GM12891 (cell line): ENCODE results near the gene ATAT1.

Experiments used
- DNase-seq: peaks from one replicate; pipeline ENCODE4 v3.0.0; 2011; ENCODE audit warnings: low spot score; ENCODE audit not compliant: insufficient read length
- FAIRE-seq: peaks from 2 replicates; lab custom pipeline; 2011; peaks lifted over from hg19 to GRCh38; lab: Jason Lieb, UNC
- PAX5 ChIP-seq: IDR thresholded peaks from 2 replicates; pipeline ENCODE4 v1.6.1; 2011; ENCODE audit warnings: low read length, moderate library complexity, mild to moderate bottlenecking; ENCODE audit not compliant: insufficient read depth, severe bottlenecking
- POLR2A ChIP-seq: IDR thresholded peaks from 2 replicates; pipeline ENCODE4 v1.6.1; 2011; ENCODE audit warnings: low read depth, low read length, control low read depth
- POLR2AphosphoS5 ChIP-seq: IDR thresholded peaks from 2 replicates; pipeline ENCODE4 v1.6.1; 2011; ENCODE audit warnings: low read depth, low read length, control low read depth
- POU2F2 ChIP-seq: IDR thresholded peaks from 2 replicates; pipeline ENCODE4 v1.6.1; 2011; ENCODE audit warnings: low read depth, mild to moderate bottlenecking, control low read depth, low read length, moderate library complexity
- SPI1 ChIP-seq: IDR thresholded peaks from 2 replicates; pipeline ENCODE4 v1.6.1; 2011; ENCODE audit warnings: low read depth, low read length, control low read depth
- TAF1 ChIP-seq: IDR thresholded peaks from 2 replicates; pipeline ENCODE4 v1.6.1; 2011; ENCODE audit warnings: low read depth, low read length, control low read depth

ATAT1 gene

GRCh38 chr6:30683183-30683979, 56.7 kb downstream of the ATAT1 start:
- no peak for FAIRE-seq
- TF ChIP-seq SPI1: 0 out of 2 replicates have a peak, but pooled peaks have one; percentile 10
- TF ChIP-seq PAX5: no peak
- DNase-seq: no peak

- no peak for TF ChIP-seq POLR2AphosphoS5
- no peak for TF ChIP-seq POLR2A
- TF ChIP-seq PAX5: no peak
- TF ChIP-seq SPI1: no peak
- no peak for TF ChIP-seq TAF1
- TF ChIP-seq POU2F2: no peak
- FAIRE-seq (no peak), DNase-seq (no peak)
Observed at GRCh38 chr6:30683980-30684338, 57.3 kb downstream of the ATAT1 start.

- no peak for FAIRE-seq
- no peak for TF ChIP-seq POU2F2
- peak; percentile 48 for DNase-seq
Observed at GRCh38 chr6:30684386-30685156, 57.9 kb downstream of the ATAT1 start.

- FAIRE-seq (no peak), DNase-seq (no peak)
- TF ChIP-seq POU2F2 (no peak), POLR2A (no peak), PAX5 (no peak), SPI1 (no peak), POLR2AphosphoS5 (no peak), TAF1 (no peak)
Observed at GRCh38 chr6:30685157-30686008, 58.7 kb downstream of the ATAT1 start.

GRCh38 chr6:30686009-30686907, 59.6 kb downstream of the ATAT1 start, which contains the start of gene PPP1R18:
PPP1R18 (minus strand) TSS chr6:30686645; CDS start chr6:30686018, 627 bp downstream.
- TF ChIP-seq POLR2A (no peak; the same call in 1 of the 2 replicates), POLR2AphosphoS5 (no peak), PAX5 (no peak), SPI1 (peak; percentile 45), POU2F2 (no peak), TAF1 (no peak)
- DNase-seq (peak; percentile 54), FAIRE-seq (peak; percentile 33)

GRCh38 chr6:30686908-30687658, 60.4 kb downstream of the ATAT1 start:
- DNase-seq (peak; percentile 57), FAIRE-seq (peak; percentile 91)
- TF ChIP-seq PAX5 (peak; percentile 82), SPI1 (peak; percentile 42; the same call in 1 of the 2 replicates), POLR2AphosphoS5 (0 out of 2 replicates have a peak, but pooled peaks have one; percentile 41), POLR2A (no peak), POU2F2 (no peak)

GRCh38 chr6:30687659-30688431, 61.2 kb downstream of the ATAT1 start:
- FAIRE-seq (no peak), DNase-seq (no peak)
- TF ChIP-seq POU2F2: no peak
- TF ChIP-seq PAX5: no peak
- TF ChIP-seq POLR2A: no peak
- TF ChIP-seq SPI1: no peak
- no peak for TF ChIP-seq POLR2AphosphoS5
- TF ChIP-seq TAF1: no peak

GRCh38 chr6:30688569-30688968, 61.9 kb downstream of the ATAT1 start:
- DNase-seq (no peak), FAIRE-seq (peak; percentile 54)
- TF ChIP-seq POU2F2 (no peak), POLR2A (no peak), SPI1 (no peak), TAF1 (no peak), POLR2AphosphoS5 (no peak), PAX5 (no peak)
